ENCODE data around the gene KCNIP2. TPM values are rescaled to one million over a fixed set of nuclear protein-coding genes. Genes with fewer than 3 reads are reported as not detected.

KCNIP2 gene
- total and polyA plus RNA-seq, 11 donors: 85.1 to 862 (median 214) TPM

GRCh38 chr10:101834341-101834740 lies 9.3 kb downstream of the KCNIP2 start:
- DNase-seq: peak in 2 of 5 donors; percentile 58 to 73
- Histone ChIP-seq H3K27me3 (no peaks in the 10 kb centered on the region), H3K36me3 (no peaks in the 10 kb centered on the region), H3K4me1 (peaks cover 0 to 66% (median 20%) of the 10 kb centered on the region in 12 donors), H3K27ac (no peak overlapping the region), H3K4me3 (no peak overlapping the region), H3K9me3 (no peaks in the 10 kb centered on the region)
- 72 to 87% (median 86%) methylated on average over 8 of the region's 8 CpGs for WGBS, 4 donors
- intact Hi-C loops (cut with DNase I): no loop called here
- ATAC-seq: no peak
- TF ChIP-seq POLR2A (IDR thresholded peaks at IDR 0.05): no peak

DNA sequence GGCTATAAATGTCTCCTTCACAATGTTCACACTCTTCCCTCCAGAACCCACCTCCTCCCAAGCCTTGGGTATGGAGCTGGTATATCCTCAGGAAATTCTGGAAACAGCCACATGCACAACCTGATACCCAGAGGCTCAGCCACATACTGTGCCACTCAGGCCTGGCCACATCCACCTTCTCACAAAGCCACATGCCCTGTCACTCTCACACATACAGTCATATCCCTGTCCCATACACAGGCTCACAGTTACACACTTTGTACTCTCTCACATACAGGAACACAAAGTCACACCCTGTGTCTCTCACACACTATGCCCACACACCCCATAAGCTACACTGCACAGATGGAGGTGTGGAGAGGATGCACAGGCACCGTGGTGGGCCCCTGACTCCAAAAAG lies 10.1 kb downstream of the KCNIP2 start:
- intact Hi-C loops (cut with DNase I): no loop called here
- ATAC-seq (no peak), DNase-seq (peak in 1 of 5 donors; percentile 1)
- TF ChIP-seq, protein P1, sequence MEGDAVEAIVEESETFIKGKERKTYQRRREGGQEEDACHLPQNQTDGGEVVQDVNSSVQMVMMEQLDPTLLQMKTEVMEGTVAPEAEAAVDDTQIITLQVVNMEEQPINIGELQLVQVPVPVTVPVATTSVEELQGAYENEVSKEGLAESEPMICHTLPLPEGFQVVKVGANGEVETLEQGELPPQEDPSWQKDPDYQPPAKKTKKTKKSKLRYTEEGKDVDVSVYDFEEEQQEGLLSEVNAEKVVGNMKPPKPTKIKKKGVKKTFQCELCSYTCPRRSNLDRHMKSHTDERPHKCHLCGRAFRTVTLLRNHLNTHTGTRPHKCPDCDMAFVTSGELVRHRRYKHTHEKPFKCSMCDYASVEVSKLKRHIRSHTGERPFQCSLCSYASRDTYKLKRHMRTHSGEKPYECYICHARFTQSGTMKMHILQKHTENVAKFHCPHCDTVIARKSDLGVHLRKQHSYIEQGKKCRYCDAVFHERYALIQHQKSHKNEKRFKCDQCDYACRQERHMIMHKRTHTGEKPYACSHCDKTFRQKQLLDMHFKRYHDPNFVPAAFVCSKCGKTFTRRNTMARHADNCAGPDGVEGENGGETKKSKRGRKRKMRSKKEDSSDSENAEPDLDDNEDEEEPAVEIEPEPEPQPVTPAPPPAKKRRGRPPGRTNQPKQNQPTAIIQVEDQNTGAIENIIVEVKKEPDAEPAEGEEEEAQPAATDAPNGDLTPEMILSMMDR (IDR thresholded peaks at IDR 0.05): no peak
- TF ChIP-seq POLR2A (IDR thresholded peaks at IDR 0.05): no peak
- no peaks in the 10 kb centered on the region for H3K9me3 ChIP-seq
- peaks cover 0 to 3% (median 0%) of the 10 kb centered on the region in 9 donors for H3K36me3 ChIP-seq
- H3K4me1 ChIP-seq: peaks cover 0 to 57% (median 20%) of the 10 kb centered on the region in 12 donors
- 74 to 94% (median 83%) methylated on average over 1 of the region's 1 CpG for WGBS, 4 donors
- H3K27me3 ChIP-seq: no peaks in the 10 kb centered on the region
- no peak overlapping the region for H3K4me3 ChIP-seq
- no peak overlapping the region for H3K27ac ChIP-seq

DNA sequence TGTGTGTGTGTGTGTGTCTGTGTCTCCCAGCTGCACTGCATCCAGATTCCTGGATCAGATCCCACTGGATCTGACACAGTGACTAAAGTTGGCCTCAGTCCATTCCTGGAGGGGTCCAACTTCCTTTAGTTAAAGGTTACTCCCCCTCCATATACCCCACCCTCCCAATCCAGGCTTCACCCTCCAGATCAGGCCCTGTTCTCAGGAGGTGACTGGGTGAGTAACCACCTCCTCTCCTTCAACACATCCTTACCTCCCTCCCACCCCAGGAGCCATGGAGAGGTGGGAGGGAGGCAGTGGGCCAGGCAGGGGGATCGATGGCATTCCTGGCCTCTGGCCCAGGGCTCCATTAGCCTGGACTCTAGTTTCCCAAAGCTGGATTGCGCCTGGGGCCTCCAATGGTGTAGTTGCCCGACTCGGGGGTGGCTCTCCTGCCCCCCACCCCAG lies 11.3 kb downstream of the KCNIP2 start:
- Histone ChIP-seq H3K27me3 (no peaks in the 10 kb centered on the region), H3K36me3 (peaks cover 0 to 14% (median 2%) of the 10 kb centered on the region in 9 donors), H3K9me3 (no peaks in the 10 kb centered on the region), H3K27ac (no peak overlapping the region), H3K4me1 (peaks cover 0 to 49% (median 20%) of the 10 kb centered on the region in 12 donors), H3K4me3 (no peak overlapping the region)
- TF ChIP-seq, protein P1 (IDR thresholded peaks at IDR 0.05): no peak
- no peak for TF ChIP-seq POLR2A (IDR thresholded peaks at IDR 0.05)
- 41 to 69% (median 55%) methylated on average over 2 to 4 of the region's 4 CpGs for WGBS, 4 donors
- ATAC-seq: no peak
- DNase-seq: no peak
- intact Hi-C loops (cut with DNase I): no loop called here

DNA sequence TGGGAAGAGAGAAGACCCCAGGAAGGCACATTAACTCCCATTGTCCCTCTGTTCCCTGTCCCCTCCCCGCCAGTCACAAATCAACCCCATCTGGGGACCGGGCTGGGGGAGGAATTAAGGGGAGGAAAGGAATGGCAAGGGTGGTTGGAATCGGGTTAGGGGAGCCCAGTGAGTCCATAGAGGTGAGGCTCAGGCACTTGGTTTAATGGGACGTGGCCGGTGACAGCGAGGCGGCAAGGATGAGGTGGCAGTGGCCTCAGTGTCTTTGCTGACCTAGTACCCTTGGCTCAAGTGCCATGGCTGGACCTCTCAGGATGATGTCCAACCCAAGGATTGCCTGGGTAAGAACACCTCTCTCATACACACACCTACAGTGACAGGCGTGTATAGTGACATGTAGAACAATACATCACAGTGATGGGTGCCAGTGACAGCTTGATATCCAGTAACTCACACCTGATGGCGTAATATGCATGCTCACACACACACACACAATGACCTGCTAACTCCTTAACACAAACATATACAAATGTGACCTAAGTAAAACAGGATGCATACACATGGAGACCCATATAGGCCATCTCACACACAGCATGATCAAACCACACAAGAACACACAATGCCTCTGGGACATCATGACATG lies 12.3 kb downstream of the KCNIP2 start:
- ATAC-seq (no peak), DNase-seq (no peak)
- H3K4me1 ChIP-seq: peaks cover 0 to 47% (median 20%) of the 10 kb centered on the region in 12 donors
- 61 to 73% (median 67%) methylated on average over 9 of the region's 9 CpGs for WGBS, 4 donors
- H3K27me3 ChIP-seq: no peaks in the 10 kb centered on the region
- peaks cover 0 to 22% (median 9%) of the 10 kb centered on the region in 9 donors for H3K36me3 ChIP-seq
- no peaks in the 10 kb centered on the region for H3K9me3 ChIP-seq
- H3K27ac ChIP-seq: peak overlapping the region in 7 of 12 donors; percentile 2 to 66 (median 37)
- no peak for TF ChIP-seq POLR2A (IDR thresholded peaks at IDR 0.05)
- TF ChIP-seq, protein P1 (IDR thresholded peaks at IDR 0.05): no peak
- peak overlapping the region in 10 of 12 donors; percentile 28 to 63 (median 54) for H3K4me3 ChIP-seq
- intact Hi-C loops (cut with DNase I): no loop called here
